GM13977 (cell line): ENCODE results near the gene CTBP2.

Source experiments
- DNase-seq: peaks from one replicate; pipeline ENCODE4 v3.0.0; 2012; ENCODE audit warnings: low spot score
- CTCF ChIP-seq: IDR thresholded peaks from 2 replicates; pipeline ENCODE4 v1.5.1; 2012; ENCODE audit warnings: mild to moderate bottlenecking, control low read depth; ENCODE audit not compliant: insufficient read depth; ENCODE audit errors: extremely low read depth, missing control alignments
- in situ Hi-C: fragments of 300-500 bp; cut with MboI; formaldehyde crosslinking; loops from one replicate; pipeline ENCODE4 v1.12.0; 2022; ENCODE audit warnings: low sequenced_read_pairs, low pct_unique_long_range_greater_than_20kb, mixed read lengths, inconsistent platforms; ENCODE audit not compliant: unreplicated experiment

The CTBP2 gene

GRCh38 chr10:124998624-124999291 lies 161.6 kb downstream of the CTBP2 start:
- TF ChIP-seq CTCF = no peak
- peak; percentile 28 for DNase-seq
- in situ Hi-C loops = no loop called here

DNA sequence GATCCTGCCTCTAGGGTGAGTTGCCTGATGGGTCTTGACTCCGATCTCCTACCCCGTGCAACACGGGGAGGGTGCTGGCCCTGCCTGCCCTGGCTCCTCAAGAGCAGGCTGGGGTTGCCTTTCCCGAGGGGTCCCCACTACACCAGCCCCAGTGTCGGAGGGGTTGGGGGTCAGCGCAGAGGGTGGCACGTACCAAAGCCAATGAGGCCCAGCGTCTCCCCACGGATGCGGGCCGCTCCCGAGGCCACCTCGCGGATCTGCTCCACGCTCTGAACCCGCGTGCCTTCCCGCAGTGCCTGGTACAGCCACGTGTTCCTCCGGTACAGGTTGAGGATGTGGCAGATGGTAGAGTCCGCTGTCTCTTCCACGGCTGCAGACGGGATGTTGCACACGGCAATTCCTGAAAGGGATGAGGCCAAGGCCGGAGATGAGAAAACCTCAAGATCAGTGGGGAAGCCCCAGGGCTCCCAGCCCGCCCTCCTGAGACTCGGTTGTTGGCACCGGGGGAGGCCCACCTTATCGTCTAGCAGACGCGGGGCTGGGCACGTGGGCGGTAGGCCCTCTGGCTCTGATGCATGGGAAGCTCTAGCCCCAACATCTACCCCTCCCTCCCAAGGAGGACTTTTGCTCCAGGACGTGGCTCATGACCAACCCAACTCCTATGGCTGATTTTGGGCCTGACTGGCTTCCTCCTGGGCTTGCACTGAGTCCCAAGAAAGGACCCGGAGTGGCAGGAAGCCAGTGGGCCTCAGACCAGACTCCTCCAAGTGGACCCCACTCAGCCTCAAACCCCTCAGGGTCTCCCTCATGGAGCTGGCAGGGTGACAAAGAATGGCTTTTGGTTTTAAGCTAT lies 162.4 kb downstream of the CTBP2 start:
- TF ChIP-seq CTCF = no peak
- in situ Hi-C loops = no loop called here
- DNase-seq = peak; percentile 27

- no peak for TF ChIP-seq CTCF
- in situ Hi-C loops = no loop called here
- DNase-seq = peak; percentile 17
Measured at GRCh38 chr10:124997306-124997705, 163.1 kb downstream of the CTBP2 start.

DNA sequence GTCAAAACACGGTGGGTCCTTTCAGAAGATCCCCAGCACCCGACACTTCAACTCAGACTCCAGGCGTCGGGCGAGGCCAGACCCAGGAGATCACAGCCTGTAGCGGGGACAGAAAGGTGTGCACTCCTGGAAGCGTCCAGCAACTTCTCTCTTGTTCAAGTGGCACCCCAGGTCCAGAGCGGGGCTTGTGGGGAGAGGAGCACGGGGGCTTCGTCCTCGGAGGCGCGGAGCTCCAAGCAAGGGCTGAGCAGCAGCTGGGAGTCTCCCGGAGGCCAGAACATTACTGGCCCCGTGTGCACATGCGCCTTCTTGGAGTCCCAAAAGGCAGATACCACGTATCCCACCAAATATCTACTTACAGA lies 163.5 kb downstream of the CTBP2 start:
- no peak for TF ChIP-seq CTCF
- in situ Hi-C loops = no loop called here
- DNase-seq = peak; percentile 12

- in situ Hi-C loops = no loop called here
- DNase-seq = peak; percentile 11
- TF ChIP-seq CTCF = no peak
Measured at GRCh38 chr10:124996127-124996853, 164.1 kb downstream of the CTBP2 start.

DNA sequence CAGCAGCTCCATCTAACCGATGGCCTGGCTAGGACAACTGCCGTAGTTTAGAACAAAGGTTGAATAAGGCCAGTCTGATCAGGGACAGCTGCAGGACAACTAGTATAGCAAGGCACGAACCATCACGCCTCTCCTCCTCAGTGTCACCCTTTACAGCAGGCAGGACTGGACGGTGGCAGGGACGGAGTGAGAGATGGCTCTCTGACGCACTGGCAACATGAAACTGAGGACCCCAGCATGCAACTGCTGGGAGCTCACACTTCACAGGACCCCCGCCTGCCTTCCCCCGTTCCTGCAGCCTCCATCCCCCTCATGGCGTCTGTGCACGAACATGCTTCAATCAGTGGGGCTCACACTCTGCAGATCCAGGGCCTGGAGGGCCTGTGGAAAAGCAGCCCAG lies 164.8 kb downstream of the CTBP2 start:
- TF ChIP-seq CTCF = no peak
- in situ Hi-C loops = no loop called here
- peak; percentile 15 for DNase-seq
